Measurements from ENCODE around the gene ARHGEF28. TPM values are rescaled to one million over a fixed set of nuclear protein-coding genes. Genes with fewer than 3 reads are reported as not detected.

The ARHGEF28 gene
- total RNA-seq, 1 donor from 2014 or later: 8.5 TPM

- Mint-ChIP-seq H3K27ac (ENCODE audit: unreplicated experiment) (no peak overlapping the region), H3K9me3 (ENCODE audit: unreplicated experiment) (no peaks in the 10 kb centered on the region), H3K4me3 (ENCODE audit: unreplicated experiment) (no peak overlapping the region), H3K27me3 (ENCODE audit: low read depth, unreplicated experiment) (no peaks in the 10 kb centered on the region), H3K4me1 (ENCODE audit: low read depth, unreplicated experiment) (peaks cover 6% of the 10 kb centered on the region), H3K36me3 (ENCODE audit: low read depth, unreplicated experiment) (no peaks in the 10 kb centered on the region)
- Histone ChIP-seq H3K79me2 (ENCODE audit: insufficient read depth, low read length) (no peaks in the 10 kb centered on the region), H3K27ac (ENCODE audit: low read depth, low read length) (no peak overlapping the region), H3K27me3 (ENCODE audit: insufficient read depth, low read length) (no peaks in the 10 kb centered on the region), H2AFZ (ENCODE audit: low read depth, low read length) (no peak overlapping the region), H3K4me1 (ENCODE audit: insufficient read depth, low read length) (no peaks in the 10 kb centered on the region), H4K20me1 (ENCODE audit: insufficient read depth, low read length) (no peaks in the 10 kb centered on the region), H3K4me3 (ENCODE audit: insufficient read depth, low read depth, low read length) (no peak overlapping the region), H3K9ac (ENCODE audit: low read length) (no peak overlapping the region), H3K4me2 (ENCODE audit: low read length) (no peak overlapping the region), H3K36me3 (ENCODE audit: insufficient read depth, low read length) (no peaks in the 10 kb centered on the region), H3K9me3 (ENCODE audit: insufficient read depth, low read depth, low read length) (no peaks in the 10 kb centered on the region)
- DNase-seq (ENCODE audit: low read depth) (no peak), FAIRE-seq (no peak)
- TF ChIP-seq, protein P1, sequence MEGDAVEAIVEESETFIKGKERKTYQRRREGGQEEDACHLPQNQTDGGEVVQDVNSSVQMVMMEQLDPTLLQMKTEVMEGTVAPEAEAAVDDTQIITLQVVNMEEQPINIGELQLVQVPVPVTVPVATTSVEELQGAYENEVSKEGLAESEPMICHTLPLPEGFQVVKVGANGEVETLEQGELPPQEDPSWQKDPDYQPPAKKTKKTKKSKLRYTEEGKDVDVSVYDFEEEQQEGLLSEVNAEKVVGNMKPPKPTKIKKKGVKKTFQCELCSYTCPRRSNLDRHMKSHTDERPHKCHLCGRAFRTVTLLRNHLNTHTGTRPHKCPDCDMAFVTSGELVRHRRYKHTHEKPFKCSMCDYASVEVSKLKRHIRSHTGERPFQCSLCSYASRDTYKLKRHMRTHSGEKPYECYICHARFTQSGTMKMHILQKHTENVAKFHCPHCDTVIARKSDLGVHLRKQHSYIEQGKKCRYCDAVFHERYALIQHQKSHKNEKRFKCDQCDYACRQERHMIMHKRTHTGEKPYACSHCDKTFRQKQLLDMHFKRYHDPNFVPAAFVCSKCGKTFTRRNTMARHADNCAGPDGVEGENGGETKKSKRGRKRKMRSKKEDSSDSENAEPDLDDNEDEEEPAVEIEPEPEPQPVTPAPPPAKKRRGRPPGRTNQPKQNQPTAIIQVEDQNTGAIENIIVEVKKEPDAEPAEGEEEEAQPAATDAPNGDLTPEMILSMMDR (IDR thresholded peaks at IDR 0.05; ENCODE audit: insufficient read depth, low read depth, low read length): no peak
- TF ChIP-seq EZH2 (IDR thresholded peaks at IDR 0.05; ENCODE audit: insufficient read depth, low read length): no peak
These were observed 6.2 kb upstream of the ARHGEF28 start for GRCh38 chr5:73619606-73620333.

DNA sequence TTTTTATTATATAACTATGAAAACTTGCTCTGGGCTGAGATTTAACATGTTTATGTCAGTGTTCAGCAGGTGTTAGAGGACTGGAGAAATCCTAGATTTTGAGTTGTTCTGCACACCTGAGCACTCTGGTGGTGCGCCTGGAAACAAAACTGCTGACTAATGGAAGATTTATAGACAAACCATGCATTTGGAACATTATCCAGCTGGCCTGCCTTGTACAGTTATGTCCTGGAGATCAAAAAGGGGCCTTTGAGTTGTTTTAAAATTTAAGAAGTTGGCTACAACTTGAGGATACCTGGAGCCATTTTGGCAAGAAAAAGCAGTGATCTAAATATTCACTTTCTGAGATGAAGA lies 5.7 kb upstream of the ARHGEF28 start:
- Mint-ChIP-seq H3K36me3 (ENCODE audit: low read depth, unreplicated experiment) (no peaks in the 10 kb centered on the region), H3K27ac (ENCODE audit: unreplicated experiment) (no peak overlapping the region), H3K27me3 (ENCODE audit: low read depth, unreplicated experiment) (no peaks in the 10 kb centered on the region), H3K9me3 (ENCODE audit: unreplicated experiment) (no peaks in the 10 kb centered on the region), H3K4me3 (ENCODE audit: unreplicated experiment) (no peak overlapping the region), H3K4me1 (ENCODE audit: low read depth, unreplicated experiment) (peaks cover 6% of the 10 kb centered on the region)
- H3K27ac ChIP-seq (ENCODE audit: low read depth, low read length): no peak overlapping the region
- H3K27me3 ChIP-seq (ENCODE audit: insufficient read depth, low read length): no peaks in the 10 kb centered on the region
- DNase-seq (ENCODE audit: low read depth) (no peak), FAIRE-seq (no peak)
- H3K36me3 ChIP-seq (ENCODE audit: insufficient read depth, low read length): no peaks in the 10 kb centered on the region
- no peaks in the 10 kb centered on the region for H3K9me3 ChIP-seq (ENCODE audit: insufficient read depth, low read depth, low read length)
- H3K4me1 ChIP-seq (ENCODE audit: insufficient read depth, low read length): peaks cover 2% of the 10 kb centered on the region
- no peak overlapping the region for H2AFZ ChIP-seq (ENCODE audit: low read depth, low read length)
- no peak overlapping the region for H3K4me3 ChIP-seq (ENCODE audit: insufficient read depth, low read depth, low read length)
- H3K9ac ChIP-seq (ENCODE audit: low read length): no peak overlapping the region
- no peak overlapping the region for H3K4me2 ChIP-seq (ENCODE audit: low read length)
- TF ChIP-seq EZH2 (IDR thresholded peaks at IDR 0.05; ENCODE audit: insufficient read depth, low read length): no peak
- TF ChIP-seq, protein P1 (IDR thresholded peaks at IDR 0.05; ENCODE audit: insufficient read depth, low read depth, low read length): no peak
- H3K79me2 ChIP-seq (ENCODE audit: insufficient read depth, low read length): no peaks in the 10 kb centered on the region
- no peaks in the 10 kb centered on the region for H4K20me1 ChIP-seq (ENCODE audit: insufficient read depth, low read length)

GRCh38 chr5:73623060-73623459 lies 2.9 kb upstream of the ARHGEF28 start:
- Mint-ChIP-seq H3K27ac (ENCODE audit: unreplicated experiment) (no peak overlapping the region), H3K4me1 (ENCODE audit: low read depth, unreplicated experiment) (no peaks in the 10 kb centered on the region), H3K4me3 (ENCODE audit: unreplicated experiment) (no peak overlapping the region), H3K36me3 (ENCODE audit: low read depth, unreplicated experiment) (no peaks in the 10 kb centered on the region), H3K9me3 (ENCODE audit: unreplicated experiment) (no peaks in the 10 kb centered on the region), H3K27me3 (ENCODE audit: low read depth, unreplicated experiment) (peaks cover 2% of the 10 kb centered on the region)
- Histone ChIP-seq H3K36me3 (ENCODE audit: insufficient read depth, low read length) (no peaks in the 10 kb centered on the region), H3K9ac (ENCODE audit: low read length) (no peak overlapping the region), H2AFZ (ENCODE audit: low read depth, low read length) (no peak overlapping the region), H3K27ac (ENCODE audit: low read depth, low read length) (no peak overlapping the region), H3K79me2 (ENCODE audit: insufficient read depth, low read length) (peaks cover 18% of the 10 kb centered on the region), H3K4me2 (ENCODE audit: low read length) (no peak overlapping the region), H3K9me3 (ENCODE audit: insufficient read depth, low read depth, low read length) (no peaks in the 10 kb centered on the region), H3K4me3 (ENCODE audit: insufficient read depth, low read depth, low read length) (no peak overlapping the region), H4K20me1 (ENCODE audit: insufficient read depth, low read length) (no peaks in the 10 kb centered on the region), H3K27me3 (ENCODE audit: insufficient read depth, low read length) (no peaks in the 10 kb centered on the region), H3K4me1 (ENCODE audit: insufficient read depth, low read length) (peaks cover 17% of the 10 kb centered on the region)
- FAIRE-seq: no peak
- DNase-seq (ENCODE audit: low read depth): no peak
- TF ChIP-seq, protein P1 (IDR thresholded peaks at IDR 0.05; ENCODE audit: insufficient read depth, low read depth, low read length): no peak
- TF ChIP-seq EZH2 (IDR thresholded peaks at IDR 0.05; ENCODE audit: insufficient read depth, low read length): no peak
